ENCODE measurements around the gene WDR45B.
A peak's percentile ranks its signal among the peaks of the same experiment; 100 is the strongest.

Gene WDR45B

DNA sequence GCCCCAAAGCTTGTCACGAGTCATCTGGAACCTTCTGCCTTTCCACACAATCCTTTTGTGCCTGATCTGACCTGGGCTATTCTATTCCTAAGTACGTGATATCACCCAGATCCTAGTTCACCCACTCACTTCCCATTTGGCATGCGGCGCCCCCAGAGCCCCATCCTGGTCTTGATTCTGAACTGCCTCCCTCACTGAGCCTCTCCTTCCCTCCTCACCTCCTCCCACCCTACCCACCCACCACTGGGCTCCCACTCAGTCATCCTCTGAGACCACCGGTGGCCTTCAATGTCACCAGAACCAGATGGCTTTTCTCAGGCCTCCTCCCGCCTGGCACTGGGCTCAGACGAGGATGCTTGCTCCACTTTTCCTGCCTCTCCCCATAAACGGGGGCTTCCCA, 18.5 kb downstream of the WDR45B start:
- no peak for DNase-seq (ENCODE audit: low spot score)

GRCh38 chr17:82627405-82627804, 20.8 kb downstream of the WDR45B start:
- DNase-seq (ENCODE audit: low spot score): no peak

DNA sequence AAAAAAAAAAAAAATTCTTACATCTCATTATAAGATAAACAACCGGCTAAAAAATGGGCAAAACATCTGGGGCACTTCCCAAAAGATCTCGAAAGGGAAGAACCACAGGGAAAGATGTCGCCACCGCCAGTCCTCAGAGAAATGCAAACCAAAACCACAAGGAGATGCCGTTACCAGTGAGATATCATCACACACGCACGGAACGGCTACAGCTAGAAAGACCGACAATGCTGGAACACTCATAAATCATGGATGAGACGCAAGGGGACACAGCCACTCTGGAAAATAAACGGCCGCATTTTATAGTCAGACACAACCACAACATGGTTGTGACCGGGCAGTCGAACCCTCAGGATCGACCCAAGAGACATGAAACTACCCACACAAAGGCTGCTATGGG, 24.5 kb downstream of the WDR45B start:
- DNase-seq (ENCODE audit: low spot score): no peak

DNA sequence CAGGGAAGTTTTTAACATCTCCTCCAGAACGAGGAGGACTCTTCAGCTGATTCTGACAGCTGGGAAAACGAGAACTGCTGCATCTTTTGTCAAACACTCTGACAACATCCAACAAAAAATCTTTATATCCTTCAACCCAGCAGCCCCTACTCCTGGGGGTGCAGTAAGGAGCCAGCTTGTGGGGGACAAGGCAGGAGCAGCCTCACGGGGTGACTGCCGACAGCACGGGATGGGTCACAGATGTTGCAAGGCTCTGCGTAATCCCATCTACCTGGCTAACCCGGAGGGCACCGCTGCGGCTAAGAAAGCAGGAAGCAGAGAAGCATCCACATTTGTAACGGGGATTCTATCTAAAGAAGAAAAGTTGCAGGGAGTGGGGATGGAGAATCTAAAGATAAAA, 28.6 kb downstream of the WDR45B start:
- no peak for DNase-seq (ENCODE audit: low spot score)

DNA sequence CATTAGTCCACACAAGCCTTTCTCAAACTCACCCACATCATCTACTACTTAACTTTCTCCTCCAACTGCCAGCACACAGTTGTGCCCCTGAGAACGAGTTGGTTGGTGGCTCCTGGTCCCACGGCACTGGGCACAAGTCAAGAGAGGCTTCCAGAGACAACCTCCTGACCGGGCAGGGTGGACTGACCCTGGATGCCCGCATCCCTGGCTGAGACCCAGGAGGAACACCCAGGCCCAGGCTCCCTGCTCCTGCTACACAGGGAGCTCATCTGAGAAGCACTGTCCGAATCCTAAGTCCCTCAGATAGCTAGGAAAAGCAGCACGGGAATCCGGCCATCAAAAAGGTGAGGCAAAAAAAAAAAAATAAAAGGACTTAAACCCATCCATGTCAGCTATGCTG, 29.0 kb downstream of the WDR45B start:
- no peak for DNase-seq (ENCODE audit: low spot score)

- no peak for DNase-seq (ENCODE audit: low spot score)
Measured at GRCh38 chr17:82616021-82616711, 32.1 kb downstream of the WDR45B start.

GRCh38 chr17:82615084-82616020, 32.9 kb downstream of the WDR45B start:
- DNase-seq (ENCODE audit: low spot score): peak; percentile 30

DNA sequence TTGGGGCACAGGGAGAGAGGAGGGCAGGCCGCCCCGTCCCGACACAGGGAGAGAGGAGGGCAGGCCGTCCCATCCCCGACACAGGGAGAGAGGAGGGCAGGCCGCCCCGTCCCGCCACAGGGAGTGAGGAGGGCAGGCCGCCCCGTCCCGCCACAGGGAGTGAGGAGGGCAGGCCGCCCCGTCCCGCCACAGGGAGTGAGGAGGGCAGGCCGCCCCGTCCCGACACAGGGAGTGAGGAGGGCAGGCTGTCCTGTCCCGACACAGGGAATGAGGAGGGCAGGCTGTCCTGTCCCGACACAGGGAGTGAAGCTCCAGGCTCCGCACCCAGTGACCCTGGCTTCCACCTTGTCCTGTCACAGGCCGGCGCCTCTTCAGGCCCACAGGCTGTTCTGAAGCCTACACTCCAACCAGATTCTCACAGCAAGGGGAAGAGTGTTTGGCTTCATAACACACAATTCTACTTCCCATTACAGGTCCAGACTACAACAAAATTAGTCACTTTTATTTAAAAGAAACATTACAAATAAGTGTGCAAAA, 34.1 kb downstream of the WDR45B start:
- DNase-seq (ENCODE audit: low spot score): no peak

DNA sequence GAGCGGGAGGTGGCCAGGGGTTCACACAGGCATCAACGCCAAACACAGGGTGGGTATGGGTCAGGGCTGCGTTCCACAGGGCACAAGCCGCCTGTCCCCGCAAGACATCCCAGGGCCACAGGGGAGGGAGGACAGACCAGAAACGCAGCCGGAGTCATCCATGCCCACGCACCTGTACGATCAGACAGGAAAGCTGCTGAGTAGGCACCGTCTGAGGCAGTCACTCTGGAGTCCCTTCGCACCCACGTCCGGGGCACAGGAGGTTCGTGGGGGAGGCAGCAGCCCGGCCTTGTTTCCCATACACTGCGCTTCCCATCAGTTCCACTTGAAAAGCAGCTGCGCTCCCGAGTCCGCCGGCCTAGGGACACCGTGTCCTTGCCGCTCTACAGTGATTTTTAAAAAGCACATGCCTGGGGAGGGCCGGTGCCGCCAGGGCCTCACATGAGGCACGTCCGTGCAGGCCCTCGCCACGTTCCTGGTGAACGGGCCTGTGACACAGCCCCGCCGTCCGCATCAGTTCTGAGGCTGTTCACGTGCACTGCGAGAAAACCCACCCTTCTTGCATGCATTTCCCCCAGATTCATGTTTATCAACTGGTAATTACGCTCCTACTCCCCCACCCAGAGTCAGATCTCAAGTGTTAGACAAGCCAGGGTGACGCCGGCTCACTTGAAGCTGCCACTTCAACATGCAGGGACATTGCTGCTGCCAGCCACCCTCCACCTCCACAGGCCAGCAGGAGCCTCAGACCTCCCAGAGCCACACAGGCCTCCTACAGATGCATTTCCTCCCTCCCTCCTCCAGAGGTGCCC, 34.8 kb downstream of the WDR45B start:
- no peak for DNase-seq (ENCODE audit: low spot score)

DNA sequence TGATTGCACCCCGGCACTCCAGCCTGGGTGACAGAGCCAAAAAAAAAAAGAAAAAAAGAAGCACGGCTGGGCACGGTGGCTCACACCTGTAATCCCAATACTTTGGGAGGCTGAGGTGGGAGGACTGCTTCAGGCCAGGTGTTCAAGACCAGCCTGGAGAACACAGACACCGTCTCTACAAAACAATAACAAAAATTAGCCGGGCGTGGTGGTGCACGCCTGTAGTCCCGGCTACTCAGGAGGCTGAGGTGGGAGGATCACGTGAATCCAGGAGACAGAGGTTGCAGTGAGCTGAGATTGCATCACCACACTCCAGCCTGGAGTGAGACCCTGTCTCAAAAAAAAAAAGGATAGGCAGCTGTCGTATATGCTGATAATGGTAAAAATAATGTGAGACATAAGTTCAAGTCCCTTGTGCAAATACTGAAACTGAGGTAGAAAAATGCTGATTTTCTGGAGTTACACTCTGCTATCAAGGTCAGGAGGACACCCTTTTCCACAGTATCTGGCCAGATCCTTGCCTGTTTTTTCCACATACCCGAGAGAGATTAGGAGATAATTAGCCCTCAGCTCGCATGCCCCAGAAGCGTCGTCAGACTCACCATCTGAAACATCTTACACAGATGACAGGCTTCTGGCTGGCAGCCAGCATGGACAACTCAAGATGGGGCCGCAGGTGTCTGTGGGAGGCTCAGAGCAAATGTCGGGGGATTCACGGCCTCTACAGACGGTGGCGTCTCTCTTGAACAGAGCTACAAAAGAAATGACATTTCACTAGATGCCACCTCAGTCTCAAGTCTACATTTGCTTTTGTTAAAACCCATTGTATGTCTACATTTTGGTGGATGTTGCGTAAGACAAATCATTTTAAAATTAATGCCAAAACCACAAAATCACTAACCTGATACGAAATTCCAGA, 36.8 kb downstream of the WDR45B start:
- DNase-seq (ENCODE audit: low spot score): peak; percentile 95

- DNase-seq (ENCODE audit: low spot score): no peak
Measured at GRCh38 chr17:82609655-82610054, 38.6 kb downstream of the WDR45B start.

DNA sequence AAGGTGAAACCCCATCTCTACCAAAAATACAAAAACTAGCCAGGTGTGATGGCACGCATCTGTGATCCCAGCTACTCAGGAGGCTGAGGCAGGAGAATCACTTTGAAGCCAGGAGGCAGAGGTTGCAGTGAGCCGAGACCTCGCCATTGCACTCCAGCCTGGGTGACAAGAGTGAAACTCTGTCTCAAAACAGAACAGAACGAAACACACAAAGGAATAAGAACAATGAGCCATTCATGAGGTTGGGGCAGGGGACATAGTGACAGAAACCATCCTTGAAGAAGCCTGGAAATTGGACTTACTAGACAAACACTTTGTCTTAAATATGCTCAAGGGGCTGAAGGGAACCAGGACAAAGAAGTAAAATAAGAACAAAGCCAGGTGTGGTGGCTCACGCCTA, 39.4 kb downstream of the WDR45B start:
- DNase-seq (ENCODE audit: low spot score): no peak

DNA sequence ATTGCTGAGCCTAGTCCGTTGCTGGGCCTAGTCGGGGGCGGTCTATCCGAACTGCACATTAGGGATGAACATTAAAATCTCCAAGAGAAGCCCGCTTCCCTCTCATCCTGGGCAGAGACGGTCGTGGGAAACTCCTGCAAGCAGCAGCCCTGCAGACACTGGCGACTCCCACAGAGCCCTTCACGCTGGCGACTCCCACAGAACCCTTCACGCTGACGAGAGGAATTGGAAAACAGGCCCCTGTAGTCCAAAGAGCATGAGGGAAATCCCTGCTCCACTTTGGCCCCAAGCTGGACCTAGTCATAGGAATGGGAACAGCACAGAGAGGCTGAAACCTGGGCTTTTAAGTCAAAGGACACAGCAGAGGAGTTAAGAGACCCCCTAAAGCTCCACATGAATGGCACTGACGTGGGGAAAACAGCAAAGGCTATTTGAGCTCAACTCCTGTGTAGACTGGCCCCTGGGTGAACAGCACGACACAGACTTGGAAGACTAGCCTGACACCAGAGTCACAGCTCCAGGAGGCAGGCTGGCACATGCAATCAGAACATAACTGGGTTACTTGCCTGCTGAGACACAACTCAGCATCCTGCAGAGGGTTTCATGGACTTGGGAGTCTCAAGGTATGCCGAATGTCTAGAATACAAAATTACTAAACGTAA, 42.2 kb downstream of the WDR45B start:
- DNase-seq (ENCODE audit: low spot score): no peak

- no peak for DNase-seq (ENCODE audit: low spot score)
Measured at GRCh38 chr17:82604532-82604931, 43.7 kb downstream of the WDR45B start.

DNA sequence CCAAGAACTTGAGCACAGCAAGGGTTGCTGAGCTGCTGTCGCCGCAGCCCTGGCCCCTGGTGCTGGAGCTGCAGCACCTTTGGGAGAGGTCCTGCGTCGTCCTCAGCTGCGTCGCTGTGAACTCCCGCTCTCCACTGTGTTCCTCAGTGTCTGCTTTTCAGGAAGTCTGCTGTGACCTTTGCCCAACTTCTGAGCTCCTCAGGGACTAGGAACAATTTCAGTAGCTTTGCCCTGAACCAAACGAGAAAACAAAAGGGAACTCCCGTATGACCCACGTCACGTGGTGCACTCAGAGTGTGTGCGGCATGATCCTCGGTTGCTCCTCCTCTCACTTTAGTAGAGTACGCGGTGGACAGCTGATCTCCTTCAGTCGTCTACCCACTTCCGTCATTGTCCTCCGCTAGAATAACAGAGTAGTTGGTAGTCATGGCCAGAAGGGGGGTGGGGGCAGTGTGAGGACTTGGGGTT, 44.2 kb downstream of the WDR45B start:
- DNase-seq (ENCODE audit: low spot score): no peak

- DNase-seq (ENCODE audit: low spot score): no peak
Measured at GRCh38 chr17:82602986-82603710, 45.1 kb downstream of the WDR45B start.

DNA sequence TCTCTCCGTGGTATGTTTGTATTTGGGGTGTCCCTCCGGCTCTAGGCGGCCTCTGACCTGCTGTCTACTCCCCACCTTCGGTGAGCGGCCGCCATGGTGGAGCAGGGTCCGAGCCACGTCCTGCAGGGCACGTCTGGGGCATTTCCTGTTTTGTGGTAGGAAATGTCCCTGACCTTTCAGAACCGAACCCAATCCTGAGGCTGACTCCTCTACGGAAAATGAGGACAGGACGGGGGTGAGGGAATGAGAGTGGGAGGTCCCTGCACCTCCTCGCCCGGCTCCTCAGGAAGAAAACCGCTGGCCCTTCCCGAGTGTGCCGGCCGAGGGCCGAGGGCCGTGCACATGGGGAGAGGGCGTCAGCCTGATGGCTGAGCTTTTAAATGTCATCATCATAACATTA, 45.8 kb downstream of the WDR45B start:
- DNase-seq (ENCODE audit: low spot score): no peak

DNA sequence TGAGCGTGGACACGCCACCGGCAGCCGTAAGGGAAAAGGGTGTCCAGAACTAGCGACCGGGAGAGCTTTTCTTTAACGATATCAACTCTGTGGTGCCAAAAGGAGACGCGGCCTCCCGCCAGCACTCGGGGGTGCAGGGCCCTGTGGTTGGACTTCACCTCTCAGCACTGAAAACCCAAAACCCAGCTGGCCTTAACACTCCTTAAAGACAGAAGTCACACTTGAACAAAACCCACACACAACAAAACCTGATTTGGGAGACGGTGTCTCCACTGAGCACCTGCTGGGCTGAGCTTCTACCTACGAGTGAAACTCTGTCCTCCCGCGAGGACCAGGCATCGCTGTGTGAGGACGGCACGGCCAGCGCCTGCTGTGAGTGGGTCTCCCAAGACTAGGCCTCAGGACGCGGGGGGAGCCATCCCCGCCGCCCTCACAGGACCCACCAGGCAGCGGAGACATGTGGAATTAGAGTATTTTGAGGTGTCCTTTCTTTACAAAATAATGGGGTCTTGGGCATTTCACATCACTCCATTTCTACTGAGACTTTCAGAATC, 46.7 kb downstream of the WDR45B start:
- DNase-seq (ENCODE audit: low spot score): no peak

- DNase-seq (ENCODE audit: low spot score): no peak
Measured at GRCh38 chr17:82600731-82601446, 47.4 kb downstream of the WDR45B start.
